ENCODE results near the gene GLI3. TPM values are rescaled to one million over a fixed set of nuclear protein-coding genes. Genes with fewer than 3 reads are reported as not detected.

The GLI3 gene
- total RNA-seq, 1 donor from 2014 or later = 57.0 TPM

DNA sequence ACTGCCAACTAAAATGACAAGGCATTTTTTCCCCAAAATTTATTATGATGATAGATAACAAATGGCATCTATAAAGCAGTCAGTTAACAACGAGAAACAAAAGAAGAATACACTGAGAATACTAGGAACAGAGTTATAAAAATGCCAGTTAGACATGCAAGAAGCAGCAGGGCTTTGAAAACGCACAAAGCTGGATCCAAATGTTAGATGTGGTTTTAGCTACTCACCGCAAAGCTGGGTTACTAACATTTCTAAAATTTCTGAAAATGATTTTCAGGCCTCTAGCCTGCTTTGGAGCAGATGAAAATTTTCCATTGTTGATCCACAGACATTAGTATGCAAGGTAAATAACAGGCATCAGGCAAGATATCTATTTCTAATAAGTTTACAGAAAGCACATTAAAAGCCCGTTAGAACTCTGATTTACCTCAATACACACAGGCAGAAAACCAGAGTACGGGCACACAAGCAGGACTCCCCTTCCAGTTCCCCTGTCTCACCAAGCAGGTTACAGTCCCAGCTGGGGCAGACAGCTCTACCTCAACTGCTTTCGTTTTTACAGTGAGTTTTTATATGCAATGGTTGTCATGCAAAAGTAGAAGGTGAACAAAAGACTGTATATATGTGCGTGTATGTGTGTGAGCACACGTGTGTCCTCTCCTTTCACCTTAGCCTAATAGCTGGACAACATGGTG is 37.9 kb downstream of the GLI3 start:
- DNase-seq (ENCODE audit: extremely low spot score, unreplicated experiment) = no peak
- H3K9me3 Mint-ChIP-seq (ENCODE audit: unreplicated experiment) = peaks cover 5% of the 10 kb centered on the region
- H3K27ac Mint-ChIP-seq (ENCODE audit: unreplicated experiment) = no peak overlapping the region
- H3K27me3 Mint-ChIP-seq (ENCODE audit: unreplicated experiment) = no peaks in the 10 kb centered on the region
- TF ChIP-seq, protein P1, sequence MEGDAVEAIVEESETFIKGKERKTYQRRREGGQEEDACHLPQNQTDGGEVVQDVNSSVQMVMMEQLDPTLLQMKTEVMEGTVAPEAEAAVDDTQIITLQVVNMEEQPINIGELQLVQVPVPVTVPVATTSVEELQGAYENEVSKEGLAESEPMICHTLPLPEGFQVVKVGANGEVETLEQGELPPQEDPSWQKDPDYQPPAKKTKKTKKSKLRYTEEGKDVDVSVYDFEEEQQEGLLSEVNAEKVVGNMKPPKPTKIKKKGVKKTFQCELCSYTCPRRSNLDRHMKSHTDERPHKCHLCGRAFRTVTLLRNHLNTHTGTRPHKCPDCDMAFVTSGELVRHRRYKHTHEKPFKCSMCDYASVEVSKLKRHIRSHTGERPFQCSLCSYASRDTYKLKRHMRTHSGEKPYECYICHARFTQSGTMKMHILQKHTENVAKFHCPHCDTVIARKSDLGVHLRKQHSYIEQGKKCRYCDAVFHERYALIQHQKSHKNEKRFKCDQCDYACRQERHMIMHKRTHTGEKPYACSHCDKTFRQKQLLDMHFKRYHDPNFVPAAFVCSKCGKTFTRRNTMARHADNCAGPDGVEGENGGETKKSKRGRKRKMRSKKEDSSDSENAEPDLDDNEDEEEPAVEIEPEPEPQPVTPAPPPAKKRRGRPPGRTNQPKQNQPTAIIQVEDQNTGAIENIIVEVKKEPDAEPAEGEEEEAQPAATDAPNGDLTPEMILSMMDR (IDR thresholded peaks at IDR 0.05) = no peak
- H3K4me1 Mint-ChIP-seq (ENCODE audit: unreplicated experiment) = peaks cover 30% of the 10 kb centered on the region
- no peak overlapping the region for H3K4me3 Mint-ChIP-seq (ENCODE audit: unreplicated experiment)
- H3K36me3 Mint-ChIP-seq (ENCODE audit: unreplicated experiment) = peaks cover 24% of the 10 kb centered on the region

DNA sequence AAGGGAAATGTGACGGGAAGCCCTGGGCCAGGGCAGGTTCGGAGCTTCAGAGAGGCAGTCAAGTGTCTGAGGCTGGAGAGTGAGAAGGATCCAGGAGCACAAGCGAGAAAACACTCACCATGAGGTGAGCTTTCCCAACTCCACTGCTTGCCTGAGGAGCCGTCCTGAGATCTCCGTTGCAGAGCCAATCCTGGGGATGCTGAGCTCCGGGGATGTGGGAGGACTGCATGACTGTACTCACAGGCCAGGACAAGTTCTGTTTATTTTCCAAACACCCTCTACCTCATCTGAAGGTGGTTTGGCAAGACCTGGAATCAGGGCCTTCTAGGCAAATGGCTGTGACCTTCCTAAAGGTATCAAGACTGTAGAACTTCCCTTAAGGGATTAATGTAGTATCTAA is 38.7 kb downstream of the GLI3 start:
- H3K4me1 Mint-ChIP-seq (ENCODE audit: unreplicated experiment) = peaks cover 38% of the 10 kb centered on the region
- no peaks in the 10 kb centered on the region for H3K27me3 Mint-ChIP-seq (ENCODE audit: unreplicated experiment)
- H3K4me3 Mint-ChIP-seq (ENCODE audit: unreplicated experiment) = no peak overlapping the region
- TF ChIP-seq, protein P1 (IDR thresholded peaks at IDR 0.05) = no peak
- peaks cover 2% of the 10 kb centered on the region for H3K9me3 Mint-ChIP-seq (ENCODE audit: unreplicated experiment)
- H3K36me3 Mint-ChIP-seq (ENCODE audit: unreplicated experiment) = peaks cover 20% of the 10 kb centered on the region
- H3K27ac Mint-ChIP-seq (ENCODE audit: unreplicated experiment) = no peak overlapping the region
- no peak for DNase-seq (ENCODE audit: extremely low spot score, unreplicated experiment)

DNA sequence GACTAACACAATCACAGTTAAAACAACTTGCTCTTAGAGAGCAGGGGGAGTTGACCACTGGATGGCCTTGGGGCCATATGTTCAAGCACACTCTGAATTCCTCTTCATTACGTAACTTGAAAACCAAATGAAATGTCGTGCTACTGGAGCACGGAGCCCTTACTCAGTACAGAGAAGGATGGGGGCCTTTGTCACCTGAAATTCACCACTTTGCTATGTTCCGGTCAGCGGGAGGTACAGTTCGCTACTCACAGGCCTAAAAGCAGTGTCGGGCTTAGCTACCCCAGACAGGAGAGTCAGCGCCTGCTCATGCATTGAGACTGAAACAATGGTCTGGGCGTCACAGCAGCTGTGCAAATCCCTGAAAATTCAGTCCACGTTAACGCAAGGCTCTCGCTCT is 39.6 kb downstream of the GLI3 start:
- Mint-ChIP-seq H3K4me3 (ENCODE audit: unreplicated experiment) (no peak overlapping the region), H3K36me3 (ENCODE audit: unreplicated experiment) (peaks cover 16% of the 10 kb centered on the region), H3K9me3 (ENCODE audit: unreplicated experiment) (no peaks in the 10 kb centered on the region), H3K4me1 (ENCODE audit: unreplicated experiment) (peaks cover 47% of the 10 kb centered on the region), H3K27me3 (ENCODE audit: unreplicated experiment) (no peaks in the 10 kb centered on the region), H3K27ac (ENCODE audit: unreplicated experiment) (no peak overlapping the region)
- TF ChIP-seq, protein P1 (IDR thresholded peaks at IDR 0.05) = no peak
- no peak for DNase-seq (ENCODE audit: extremely low spot score, unreplicated experiment)

DNA sequence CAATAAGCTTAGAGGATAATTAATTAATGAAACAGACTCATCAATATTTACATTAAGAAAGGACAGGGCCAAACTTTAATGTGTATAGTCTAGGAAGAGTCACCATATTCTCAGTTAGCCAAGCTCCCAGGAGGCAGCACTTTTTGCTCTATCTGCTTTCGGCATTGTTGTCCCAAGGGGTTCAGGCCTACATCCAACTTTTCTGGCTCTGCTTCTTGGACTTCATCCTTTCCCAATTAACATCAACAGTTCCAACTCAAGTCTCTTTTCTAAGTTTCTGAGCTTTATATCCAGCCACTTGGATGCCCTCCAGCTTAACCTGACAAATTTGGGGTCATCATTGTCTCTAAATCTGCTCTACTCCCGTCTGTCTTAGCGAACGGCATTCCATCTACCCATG is 42.8 kb downstream of the GLI3 start:
- Mint-ChIP-seq H3K27me3 (ENCODE audit: unreplicated experiment) (no peaks in the 10 kb centered on the region), H3K9me3 (ENCODE audit: unreplicated experiment) (no peaks in the 10 kb centered on the region), H3K4me3 (ENCODE audit: unreplicated experiment) (peak overlapping the region; percentile 68), H3K27ac (ENCODE audit: unreplicated experiment) (peak overlapping the region; percentile 86), H3K36me3 (ENCODE audit: unreplicated experiment) (peaks cover 12% of the 10 kb centered on the region), H3K4me1 (ENCODE audit: unreplicated experiment) (peaks cover 71% of the 10 kb centered on the region)
- DNase-seq (ENCODE audit: extremely low spot score, unreplicated experiment) = no peak
- TF ChIP-seq, protein P1 (IDR thresholded peaks at IDR 0.05) = no peak

DNA sequence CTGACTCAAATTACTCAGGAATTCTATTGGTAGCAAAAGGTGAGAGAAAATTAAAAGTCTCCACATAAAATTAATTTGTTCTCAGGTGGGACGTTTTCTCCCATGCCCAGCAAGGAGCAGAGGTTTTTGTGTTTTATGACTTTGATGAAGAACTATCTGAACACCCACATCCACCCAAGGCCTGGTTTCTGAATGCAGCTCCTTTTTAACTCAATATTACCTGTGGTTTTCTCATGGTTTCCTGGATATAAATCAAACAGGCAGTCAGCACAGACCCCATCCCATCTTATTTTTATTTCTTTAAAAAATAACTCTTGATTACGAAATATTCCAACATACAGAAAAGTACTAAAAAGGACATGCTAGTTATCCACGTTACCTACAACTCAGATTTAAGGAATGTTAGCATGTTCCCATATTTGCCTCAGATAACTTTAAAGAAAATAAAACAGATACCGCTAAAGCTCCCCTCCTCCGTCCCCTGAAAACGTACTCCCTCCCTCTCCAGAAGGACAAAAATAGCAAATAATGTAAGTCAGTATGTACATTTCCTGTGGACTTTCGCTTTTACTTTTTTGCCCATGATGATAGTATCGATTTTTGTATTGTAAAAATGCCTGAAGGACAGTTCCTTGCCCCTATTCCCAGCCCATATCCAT is 43.4 kb downstream of the GLI3 start:
- TF ChIP-seq, protein P1 (IDR thresholded peaks at IDR 0.05) = no peak
- peaks cover 72% of the 10 kb centered on the region for H3K4me1 Mint-ChIP-seq (ENCODE audit: unreplicated experiment)
- H3K4me3 Mint-ChIP-seq (ENCODE audit: unreplicated experiment) = peak overlapping the region; percentile 68
- peaks cover 12% of the 10 kb centered on the region for H3K36me3 Mint-ChIP-seq (ENCODE audit: unreplicated experiment)
- H3K9me3 Mint-ChIP-seq (ENCODE audit: unreplicated experiment) = no peaks in the 10 kb centered on the region
- DNase-seq (ENCODE audit: extremely low spot score, unreplicated experiment) = no peak
- no peaks in the 10 kb centered on the region for H3K27me3 Mint-ChIP-seq (ENCODE audit: unreplicated experiment)
- H3K27ac Mint-ChIP-seq (ENCODE audit: unreplicated experiment) = peak overlapping the region; percentile 86
